GM12875 (cell line): ENCODE results near the gene FYCO1.

ENCODE experiments used
- H3K4me3 ChIP-seq: one replicate; pipeline ENCODE4 v1.5.1; 2011; ENCODE audit warnings: low read depth, low read length, control low read depth
- CTCF ChIP-seq: IDR thresholded peaks from 2 replicates; pipeline ENCODE4 v1.5.1; 2011; ENCODE audit warnings: low read depth, mild to moderate bottlenecking, control low read depth, inconsistent platforms, low read length, moderate library complexity, borderline replicate concordance; ENCODE audit not compliant: insufficient read depth

The FYCO1 gene

GRCh38 chr3:45943207-45943846, 52.3 kb downstream of the FYCO1 start, which contains the start of gene CXCR6:
CXCR6 (plus strand) TSS chr3:45943464; CDS start chr3:45946482, 3,018 bp downstream.
- no peak for TF ChIP-seq CTCF
- no peak within 1 kb of the TSS for H3K4me3 ChIP-seq

GRCh38 chr3:45942051-45942825, 53.4 kb downstream of the FYCO1 start:
- no peak for TF ChIP-seq CTCF
- no peak overlapping the region for H3K4me3 ChIP-seq

GRCh38 chr3:45940781-45941365, 54.8 kb downstream of the FYCO1 start:
- TF ChIP-seq CTCF, result no peak
- H3K4me3 ChIP-seq, result no peak overlapping the region

GRCh38 chr3:45940004-45940780, 55.4 kb downstream of the FYCO1 start:
- no peak for TF ChIP-seq CTCF
- no peak overlapping the region for H3K4me3 ChIP-seq

- no peak for TF ChIP-seq CTCF
- H3K4me3 ChIP-seq, result no peak overlapping the region
These were observed 56.3 kb downstream of the FYCO1 start for GRCh38 chr3:45939341-45939771.

GRCh38 chr3:45938864-45939263, 56.8 kb downstream of the FYCO1 start:
- no peak overlapping the region for H3K4me3 ChIP-seq
- TF ChIP-seq CTCF, result peak; percentile 84
